HG03280 (cell line): ENCODE measurements around the gene CFHR4.
"Not testable (repeated sequence)": the region's sequence is repeated elsewhere in the genome, so short reads cannot be mapped to it uniquely, and the experiment has no call there.

ENCODE experiments used
- ATAC-seq: cut with Tn5 transposase; IDR thresholded peaks from one replicate; pipeline ENCODE4 v1.9.1; 2021; ENCODE audit warnings: mild to moderate bottlenecking, moderate library complexity; ENCODE audit not compliant: unreplicated experiment

Gene CFHR4

DNA sequence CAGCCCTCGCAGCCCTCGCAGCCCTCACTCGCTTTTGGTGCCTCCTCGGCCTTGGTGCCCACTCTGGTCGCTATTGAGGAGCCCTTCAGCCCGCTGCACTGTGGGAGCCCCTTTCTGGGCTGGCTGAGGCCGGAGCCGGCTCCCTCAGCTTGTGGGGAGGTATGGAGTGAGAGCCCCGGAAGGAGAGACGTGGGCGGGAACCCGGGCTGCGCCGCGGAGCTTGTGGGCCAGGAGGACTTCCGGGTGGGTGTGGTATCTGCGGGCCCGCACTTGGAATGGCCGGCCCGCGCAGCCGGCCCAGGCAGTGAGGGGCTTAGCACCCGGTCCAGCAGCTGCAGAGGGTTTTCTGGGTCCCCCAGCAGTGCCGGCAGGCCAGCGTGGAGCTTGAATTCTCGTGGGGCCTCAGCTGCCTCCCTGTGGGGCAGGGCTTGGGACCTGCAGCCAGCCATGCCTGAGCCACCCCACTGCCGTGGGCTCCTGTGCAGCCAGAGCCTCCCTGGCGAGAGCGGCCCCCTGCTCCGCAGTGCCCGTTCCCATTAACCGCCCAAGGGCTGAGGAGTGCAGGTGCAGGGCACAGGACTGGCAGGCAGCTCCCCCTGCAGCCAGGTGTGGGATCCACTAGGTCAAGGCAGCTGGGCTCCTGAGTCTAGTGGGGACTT is 45.8 kb downstream of the CFHR4 start:
- ATAC-seq, result no peak

DNA sequence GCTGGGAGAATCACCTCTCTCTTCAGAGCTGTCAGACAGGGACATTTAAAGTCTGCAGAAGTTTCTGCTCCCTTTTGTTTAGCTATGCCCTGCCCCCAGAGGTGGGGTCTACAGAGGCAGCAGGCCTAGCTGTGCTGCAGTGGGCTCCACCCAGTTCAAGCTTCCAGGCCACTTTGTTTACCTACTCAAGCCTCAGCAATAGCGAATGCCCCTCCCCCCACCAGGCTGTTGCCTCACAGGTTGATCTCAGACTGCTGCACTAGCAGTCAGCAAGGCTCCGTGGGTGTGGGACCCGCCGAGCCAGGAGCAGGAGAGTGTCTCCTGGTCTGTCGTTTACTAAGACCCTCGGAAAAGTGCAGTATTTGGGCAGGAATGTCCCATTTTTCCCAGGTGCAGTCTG is 53.6 kb downstream of the CFHR4 start:
- ATAC-seq, result not testable (repeated sequence)

DNA sequence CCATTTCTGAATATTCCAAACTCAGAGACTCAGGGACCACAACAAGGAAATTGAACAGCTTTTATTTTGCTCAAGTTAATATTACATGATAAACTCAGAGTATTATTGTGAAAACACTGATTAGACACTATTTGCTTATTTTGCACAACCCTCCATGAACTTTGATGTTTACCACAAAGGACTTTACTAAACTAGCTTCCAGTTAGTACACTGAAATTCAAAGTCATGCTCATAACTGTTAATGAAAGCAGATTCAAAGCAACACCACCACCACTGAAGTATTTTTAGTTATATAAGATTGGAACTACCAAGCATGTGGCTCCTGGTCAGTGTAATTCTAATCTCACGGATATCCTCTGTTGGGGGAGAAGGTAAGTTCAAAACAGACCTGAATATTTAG is 55.7 kb downstream of the CFHR4 start, which contains the start of gene CFHR2:
CFHR2 (plus strand) TSS at position 171 of the 400 bp plus-strand sequence; CDS start at position 314, 143 bp downstream.
- ATAC-seq, result not testable (repeated sequence)

DNA sequence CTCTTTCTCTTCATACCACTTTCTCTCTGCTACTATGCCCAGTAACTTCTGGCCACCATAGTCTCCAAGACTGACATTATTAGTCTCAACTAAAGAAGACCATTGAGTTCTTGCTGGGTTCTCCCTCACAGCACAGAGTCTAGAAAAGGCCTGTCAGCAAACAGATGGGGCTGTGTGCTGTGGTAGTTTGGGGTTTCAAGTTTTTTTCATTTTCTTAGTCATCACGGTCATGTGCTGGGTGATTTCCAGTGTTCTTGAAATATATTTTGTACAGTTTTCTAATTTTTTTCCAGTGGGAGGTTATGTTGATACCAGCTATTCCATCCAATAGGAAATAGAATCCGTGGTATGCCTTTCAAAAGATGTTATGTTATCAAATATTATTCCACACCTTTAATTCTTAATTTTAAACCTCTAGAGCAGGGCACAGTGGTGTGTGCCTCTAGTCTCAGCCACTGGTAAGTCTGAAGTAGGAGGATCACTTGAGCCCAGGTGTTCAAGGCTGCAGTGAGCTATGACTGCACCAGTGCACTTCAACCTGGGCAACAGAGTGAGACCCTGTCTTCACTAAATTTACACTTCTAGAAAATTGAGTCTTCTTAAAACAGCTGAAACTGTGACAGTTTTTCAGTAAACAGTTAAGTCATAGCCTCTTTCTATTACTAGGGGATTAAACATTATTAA is 64.0 kb downstream of the CFHR4 start:
- ATAC-seq, result peak; percentile 81

DNA sequence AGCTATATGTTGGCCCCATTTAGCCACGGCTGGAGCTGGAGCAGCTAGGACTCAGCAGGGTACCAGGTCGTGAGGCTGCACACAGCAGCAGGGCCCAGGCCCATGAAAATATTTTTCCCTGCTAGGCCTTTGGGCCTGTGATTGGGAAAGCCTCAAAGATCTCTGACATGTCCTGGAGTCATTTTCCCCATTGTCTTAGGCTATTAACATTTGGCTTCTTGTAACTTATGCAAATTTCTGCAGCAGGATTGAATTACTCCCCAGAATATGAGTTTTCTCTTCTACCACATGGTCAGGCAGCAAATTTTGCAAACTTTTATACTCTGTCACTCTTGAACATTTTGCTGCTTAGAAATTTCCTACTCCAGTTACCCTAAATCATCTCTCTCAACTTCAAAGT is 66.9 kb downstream of the CFHR4 start:
- no peak for ATAC-seq

DNA sequence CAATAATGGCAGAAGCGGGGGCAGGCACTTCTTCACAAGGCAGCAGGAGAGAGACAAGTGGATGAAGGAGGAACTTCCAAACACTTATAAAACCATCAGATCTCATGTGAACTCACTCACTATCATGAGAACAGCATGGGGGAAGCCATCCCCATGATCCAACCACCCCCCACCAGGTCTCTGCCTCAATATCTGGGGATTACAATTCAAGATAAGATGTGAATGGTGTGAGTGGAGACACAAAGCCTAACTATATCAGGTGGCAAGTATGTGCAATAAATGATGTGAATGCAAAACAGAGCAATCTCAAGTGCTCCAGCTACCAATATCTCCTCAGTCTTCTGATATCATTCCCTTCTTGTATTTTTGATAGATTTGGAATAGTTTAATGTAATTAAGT is 68.1 kb downstream of the CFHR4 start:
- ATAC-seq, result no peak

DNA sequence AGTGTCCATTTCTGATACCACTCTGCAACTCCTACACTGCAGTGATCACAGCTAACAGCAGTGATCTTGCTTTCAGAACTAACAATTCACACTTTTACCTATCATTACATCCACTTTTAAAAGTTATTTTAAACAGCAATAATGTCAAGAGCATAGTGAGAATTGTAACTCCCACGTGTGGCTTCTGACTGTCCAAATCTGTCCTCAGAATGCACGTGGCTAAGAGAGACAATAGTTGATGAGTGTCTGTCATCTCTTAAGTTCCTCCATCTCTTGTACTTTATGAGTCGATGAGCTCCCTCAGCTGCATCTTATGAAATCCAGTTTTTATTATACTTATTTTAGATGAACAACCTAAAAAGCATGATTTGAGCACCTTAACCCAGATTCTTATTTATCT is 73.0 kb downstream of the CFHR4 start:
- peak; percentile 86 for ATAC-seq
